H9 (cell line): ENCODE results near the gene MLYCD. TPM values are rescaled to one million over a fixed set of nuclear protein-coding genes. Genes with fewer than 3 reads are reported as not detected.

Experiments used
- DNase-seq: peaks from one replicate; pipeline ENCODE4 v3.0.0-alpha.2; 2017
- H2AFZ ChIP-seq: one replicate; pipeline ENCODE4 v1.6.1; 2013; ENCODE audit warnings: mild to moderate bottlenecking, low read length, control low read depth, moderate library complexity
- H2AK5ac ChIP-seq: 2 replicates; pipeline ENCODE4 v1.6.1; 2013; ENCODE audit warnings: low read length, control low read depth, mixed read lengths; ENCODE audit not compliant: insufficient read length
- H2BK120ac ChIP-seq: one replicate; pipeline ENCODE4 v1.6.1; 2013; ENCODE audit warnings: low read depth, mild to moderate bottlenecking, low read length, control low read depth, inconsistent platforms; ENCODE audit not compliant: poor library complexity, severe bottlenecking
- H2BK12ac ChIP-seq: 2 replicates; pipeline ENCODE4 v1.6.1; 2013; ENCODE audit warnings: low read length, control low read depth, mixed read lengths, low read depth; ENCODE audit not compliant: insufficient read length
- H2BK15ac ChIP-seq: 2 replicates; pipeline ENCODE4 v1.6.1; 2013; ENCODE audit warnings: low read depth, low read length, control low read depth
- H2BK20ac ChIP-seq: one replicate; pipeline ENCODE4 v1.6.1; 2013; ENCODE audit warnings: low read depth, mild to moderate bottlenecking, low read length, control low read depth, inconsistent platforms; ENCODE audit not compliant: poor library complexity, severe bottlenecking
- H2BK5ac ChIP-seq: 2 replicates; pipeline ENCODE4 v1.6.1; 2013; ENCODE audit warnings: low read length, control low read depth, mixed read lengths; ENCODE audit not compliant: insufficient read length
- H3K14ac ChIP-seq: 2 replicates; pipeline ENCODE4 v1.6.1; 2013; ENCODE audit warnings: low read length, control low read depth; ENCODE audit not compliant: insufficient read depth
- H3K18ac ChIP-seq: 2 replicates; pipeline ENCODE4 v1.6.1; 2013; ENCODE audit warnings: low read depth, mild to moderate bottlenecking, mixed read lengths, low read length, control low read depth; ENCODE audit not compliant: insufficient read length
- H3K23ac ChIP-seq: 2 replicates; pipeline ENCODE4 v1.6.1; 2013; ENCODE audit warnings: low read length, control low read depth, mixed read lengths, low read depth; ENCODE audit not compliant: insufficient read length
- H3K23me2 ChIP-seq: 2 replicates; pipeline ENCODE4 v1.6.1; 2013; ENCODE audit warnings: low read depth, mild to moderate bottlenecking, mixed read lengths, low read length, control low read depth; ENCODE audit not compliant: insufficient read length, poor library complexity, severe bottlenecking
- H3K27ac ChIP-seq: 2 replicates; pipeline ENCODE4 v1.5.1; 2013; ENCODE audit warnings: low read length, control low read depth, mixed read lengths, low read depth; ENCODE audit not compliant: insufficient read length
- H3K27me3 ChIP-seq: 2 replicates; pipeline ENCODE4 v1.6.1; 2013; ENCODE audit warnings: low read length, control low read depth, inconsistent platforms; ENCODE audit not compliant: insufficient read depth
- H3K4ac ChIP-seq: 2 replicates; pipeline ENCODE4 v1.6.1; 2013; ENCODE audit warnings: low read depth, mild to moderate bottlenecking, control low read depth, inconsistent platforms, low read length, moderate library complexity
- H3K4me1 ChIP-seq: 2 replicates; pipeline ENCODE4 v1.6.1; 2013; ENCODE audit warnings: low read length, control low read depth, inconsistent platforms; ENCODE audit not compliant: insufficient read depth
- H3K4me2 ChIP-seq: 2 replicates; pipeline ENCODE4 v1.6.1; 2013; ENCODE audit warnings: low read length, control low read depth, mixed read lengths; ENCODE audit not compliant: insufficient read length, insufficient read depth
- H3K56ac ChIP-seq: 2 replicates; pipeline ENCODE4 v1.6.1; 2013; ENCODE audit warnings: low read depth, mild to moderate bottlenecking, mixed read lengths, low read length, control low read depth; ENCODE audit not compliant: insufficient read length
- H3K79me1 ChIP-seq: 2 replicates; pipeline ENCODE4 v1.6.1; 2013; ENCODE audit warnings: low read depth, mild to moderate bottlenecking, moderate library complexity, low read length, control low read depth, inconsistent platforms; ENCODE audit not compliant: insufficient read depth, poor library complexity, severe bottlenecking
- H3K79me2 ChIP-seq: 2 replicates; pipeline ENCODE4 v1.6.1; 2013; ENCODE audit warnings: low read length, control low read depth, inconsistent platforms; ENCODE audit not compliant: insufficient read depth
- H3K9ac ChIP-seq: 2 replicates; pipeline ENCODE4 v1.6.1; 2013; ENCODE audit warnings: low read length, control low read depth, mixed read lengths; ENCODE audit not compliant: insufficient read length; ENCODE audit errors: extremely low read depth
- H3K9me3 ChIP-seq: one replicate; pipeline ENCODE4 v1.6.1; 2013; ENCODE audit warnings: low read depth, low read length, inconsistent platforms; ENCODE audit not compliant: control insufficient read depth
- H3T11ph ChIP-seq: one replicate; pipeline ENCODE4 v1.6.1; 2013; ENCODE audit warnings: mild to moderate bottlenecking, low read length, control low read depth, inconsistent platforms
- H4K20me1 ChIP-seq: one replicate; pipeline ENCODE4 v1.6.1; 2013; ENCODE audit not compliant: control insufficient read depth, insufficient read length, insufficient read depth
- H4K5ac ChIP-seq: 2 replicates; pipeline ENCODE4 v1.6.1; 2013; ENCODE audit warnings: low read depth, mild to moderate bottlenecking, mixed read lengths, low read length, control low read depth; ENCODE audit not compliant: insufficient read length
- H4K8ac ChIP-seq: replicated peaks from 2 replicates; pipeline ENCODE4 v1.6.1; 2013; ENCODE audit warnings: low read length, control low read depth, mixed read lengths, low read depth; ENCODE audit not compliant: insufficient read length
- H4K91ac ChIP-seq: 2 replicates; pipeline ENCODE4 v1.6.1; 2013; ENCODE audit warnings: low read depth, mild to moderate bottlenecking, moderate library complexity, mixed read lengths, low read length, control low read depth; ENCODE audit not compliant: insufficient read length
- H3K27ac Mint-ChIP-seq, 3 experiments: 2 replicates in 2 of 3; 3 replicates in 1 of 3; pipeline ENCODE4 v1.8.0; 2020 to 2021; ENCODE audit warnings: mixed read lengths in 3 of 3, mild to moderate bottlenecking in 1 of 3, moderate library complexity in 1 of 3
- H3K27me3 Mint-ChIP-seq: 2 replicates; pipeline ENCODE4 v1.8.0; 2021; ENCODE audit warnings: low read depth, mild to moderate bottlenecking, moderate library complexity, mixed read lengths
- H3K36me3 Mint-ChIP-seq, 3 experiments: 2 replicates in 2 of 3; 3 replicates in 1 of 3; pipeline ENCODE4 v1.8.0; 2020 to 2021; ENCODE audit warnings: low read depth in 3 of 3, mixed read lengths in 3 of 3; ENCODE audit not compliant: insufficient read depth in 1 of 3
- H3K4me1 Mint-ChIP-seq, 2 experiments: 2 replicates each; pipeline ENCODE4 v1.8.0; 2020; ENCODE audit warnings: mixed read lengths in 2 of 2
- H3K4me3 Mint-ChIP-seq, 2 experiments: 2 replicates in 1 of 2; 3 replicates in 1 of 2; pipeline ENCODE4 v1.8.0; 2020 to 2021; ENCODE audit warnings: mild to moderate bottlenecking in 2 of 2, mixed read lengths in 2 of 2, moderate library complexity in 1 of 2
- H3K9me3 Mint-ChIP-seq, 2 experiments: 2 replicates in 1 of 2; 3 replicates in 1 of 2; pipeline ENCODE4 v1.8.0; 2020; ENCODE audit warnings: mild to moderate bottlenecking in 2 of 2, mixed read lengths in 2 of 2, moderate library complexity in 1 of 2
- CTCF ChIP-seq: fragments of 200-600 bp; sonication (generic); conservative IDR thresholded peaks from 3 replicates; pipeline ENCODE4 v1.8.0; 2021; ENCODE audit warnings: antibody characterized with exemption, mild to moderate bottlenecking
- WGBS: extraction: QIAGEN DNeasy Blood & Tissue Kit; methylation state at CpG from one replicate; pipeline ENCODE4 v1.1.7; 2013; ENCODE audit warnings: missing lambda C conversion rate, low lambda C conversion rate, mixed read lengths; ENCODE audit not compliant: insufficient read length; ENCODE audit errors: extremely low coverage; 5-methylcytosine and 5-hydroxymethylcytosine counted together
- total RNA-seq: library from RNA; stranded (reverse); gene quantifications from 2 replicates; pipeline ENCODE4 v1.2.1, GENCODE V29; 2021

Gene MLYCD
- total RNA-seq, 1 experiment from 2014 or later, result 7.1 TPM

GRCh38 chr16:83854420-83854819 is 44.5 kb upstream of the MLYCD start:
- Mint-ChIP-seq H3K27ac (no peak overlapping the region), H3K36me3 (no peaks in the 10 kb centered on the region; a peak in 1 of 7 replicates), H3K27me3 (0 out of 2 replicates have a peak, but pooled peaks cover 1% of the 10 kb centered on the region), H3K9me3 (no peaks in the 10 kb centered on the region), H3K4me1 (peaks cover 44 to 50% of the 10 kb centered on the region in 2 experiments), H3K4me3 (no peak overlapping the region)
- Histone ChIP-seq H2BK15ac (no peak overlapping the region), H4K8ac (no peak overlapping the region), H3K79me2 (no peaks in the 10 kb centered on the region), H2AK5ac (no peak overlapping the region), H3K79me1 (no peaks in the 10 kb centered on the region), H3K9ac (no peak overlapping the region), H2BK120ac (no peak overlapping the region), H3K23me2 (no peaks in the 10 kb centered on the region), H3K9me3 (no peaks in the 10 kb centered on the region), H3K56ac (no peak overlapping the region), H3K4me2 (no peak overlapping the region), H4K91ac (no peak overlapping the region), H3K4me1 (peaks cover 6% of the 10 kb centered on the region; the same call in 1 of the 2 replicates), H3K23ac (no peak overlapping the region), H3K18ac (no peak overlapping the region), H2BK12ac (no peak overlapping the region), H2BK20ac (no peak overlapping the region), H4K5ac (no peak overlapping the region), H3K4ac (no peak overlapping the region), H3K14ac (no peak overlapping the region), H3K27me3 (no peaks in the 10 kb centered on the region), H3K27ac (no peak overlapping the region), H4K20me1 (no peaks in the 10 kb centered on the region), H2AFZ (no peak overlapping the region), H3T11ph (no peak overlapping the region), H2BK5ac (no peak overlapping the region)
- WGBS, result no CpG with 5 or more reads among the region's 9 CpGs
- DNase-seq, result no peak
- TF ChIP-seq CTCF, result no peak
